ENCODE measurements around the gene SPAST.
"Not testable (repeated sequence)": the region's sequence is repeated elsewhere in the genome, so short reads cannot be mapped to it uniquely, and the experiment has no call there.

SPAST gene

GRCh38 chr2:32063310-32064020, at the start of gene SPAST:
Gene SPAST, plus strand, starts transcription at chr2:32063556. Its CDS starts 276 bp downstream, at chr2:32063832.
- peak; percentile 97 for DNase-seq

- not testable (repeated sequence) for DNase-seq
Observed at GRCh38 chr2:32018789-32019482, 44.4 kb upstream of the SPAST start.

- DNase-seq: not testable (repeated sequence)
Observed at GRCh38 chr2:32034198-32034887, 29.0 kb upstream of the SPAST start.

- DNase-seq: peak; percentile 92
Observed at GRCh38 chr2:32039447-32040219, 23.7 kb upstream of the SPAST start, which contains the start of gene DPY30. Gene DPY30, minus strand, starts transcription at chr2:32039805. Its CDS starts 349 bp downstream, at chr2:32039456.

- no peak for DNase-seq
Observed at GRCh38 chr2:32043561-32043960, 19.8 kb upstream of the SPAST start.

GRCh38 chr2:32051836-32052439, 11.4 kb upstream of the SPAST start:
- DNase-seq: no peak

- not testable (repeated sequence) for DNase-seq
Observed at GRCh38 chr2:32054583-32054982, 8.8 kb upstream of the SPAST start.

- no peak for DNase-seq
Observed at GRCh38 chr2:32058130-32058529, 5.2 kb upstream of the SPAST start.

- no peak for DNase-seq
Observed at GRCh38 chr2:32060266-32060665, 3.1 kb upstream of the SPAST start.

- no peak for DNase-seq
Observed at GRCh38 chr2:32061430-32061829, 1.9 kb upstream of the SPAST start.

GRCh38 chr2:32061973-32062861, 1.1 kb upstream of the SPAST start:
- no peak for DNase-seq

GRCh38 chr2:32064021-32064601, 755 bp downstream of the SPAST start:
- DNase-seq: peak; percentile 39

GRCh38 chr2:32064713-32065112, 1.4 kb downstream of the SPAST start:
- DNase-seq: no peak

GRCh38 chr2:32067549-32067948, 4.2 kb downstream of the SPAST start:
- DNase-seq: no peak

- no peak for DNase-seq
Observed at GRCh38 chr2:32074134-32074506, 10.8 kb downstream of the SPAST start.

- no peak for DNase-seq
Observed at GRCh38 chr2:32095671-32096070, 32.3 kb downstream of the SPAST start.

- DNase-seq: no peak
Observed at GRCh38 chr2:32108111-32108510, 44.8 kb downstream of the SPAST start.

- DNase-seq: no peak
Observed at GRCh38 chr2:32118055-32118454, 54.7 kb downstream of the SPAST start.

- no peak for DNase-seq
Observed at GRCh38 chr2:32119161-32119560, 55.8 kb downstream of the SPAST start.

GRCh38 chr2:32124660-32125059, 61.3 kb downstream of the SPAST start:
- no peak for DNase-seq

- DNase-seq: no peak
Observed at GRCh38 chr2:32128636-32129035, 65.3 kb downstream of the SPAST start.
